WTC11 (cell line): ENCODE results near the gene RPS5.

Experiments
- CREB1 ChIP-seq: sonication (generic); formaldehyde crosslinking; IDR thresholded peaks from 2 replicates; pipeline ENCODE4 v1.8.0; 2023; ENCODE audit warnings: mild to moderate bottlenecking, missing genetic modification reagents
- CTCF ChIP-seq: fragments of 200-600 bp; IDR thresholded peaks from 2 replicates; pipeline ENCODE4 v1.8.0; 2022; ENCODE audit warnings: antibody characterized with exemption
- FOXJ3 ChIP-seq: sonication (generic); formaldehyde crosslinking; IDR thresholded peaks from 2 replicates; pipeline ENCODE4 v1.9.0; 2021; ENCODE audit warnings: missing genetic modification reagents, mild to moderate bottlenecking, borderline replicate concordance
- HMGA2 ChIP-seq: fragments of 250-450 bp; sonication (Bioruptor Pico); IDR thresholded peaks from 2 replicates; pipeline ENCODE4 v1.4.0; 2021; ENCODE audit warnings: mild to moderate bottlenecking, moderate library complexity
- IRF2 ChIP-seq: sonication (generic); formaldehyde crosslinking; IDR thresholded peaks from 2 replicates; pipeline ENCODE4 v1.8.0; 2022; ENCODE audit warnings: low read depth, missing genetic modification reagents, borderline replicate concordance
- RELA ChIP-seq: sonication (generic); formaldehyde crosslinking; IDR thresholded peaks from 2 replicates; pipeline ENCODE4 v1.8.1; 2022; ENCODE audit warnings: missing genetic modification reagents, mild to moderate bottlenecking, borderline replicate concordance
- RORB ChIP-seq: fragments of 250-450 bp; sonication (Bioruptor Pico); IDR thresholded peaks from 2 replicates; pipeline ENCODE4 v1.9.0; 2021; ENCODE audit warnings: mild to moderate bottlenecking
- SMAD4 ChIP-seq: sonication (generic); formaldehyde crosslinking; IDR thresholded peaks from 2 replicates; pipeline ENCODE4 v1.8.0; 2022; ENCODE audit warnings: mild to moderate bottlenecking, missing genetic modification reagents
- SP1 ChIP-seq: sonication (generic); formaldehyde crosslinking; conservative IDR thresholded peaks from 2 replicates; pipeline ENCODE4 v1.8.1; 2022; ENCODE audit warnings: missing genetic modification reagents
- TCF7 ChIP-seq: sonication (generic); formaldehyde crosslinking; IDR thresholded peaks from 2 replicates; pipeline ENCODE4 v1.8.0; 2022; ENCODE audit warnings: mild to moderate bottlenecking, low read depth, missing genetic modification reagents, moderate library complexity
- ZNF232 ChIP-seq: sonication (generic); formaldehyde crosslinking; IDR thresholded peaks from 2 replicates; pipeline ENCODE4 v1.8.0; 2022; ENCODE audit warnings: mild to moderate bottlenecking, missing genetic modification reagents
- ZSCAN18 ChIP-seq: fragments of 250-450 bp; sonication (Bioruptor Pico); IDR thresholded peaks from 2 replicates; pipeline ENCODE4 v2.1.2; 2022; ENCODE audit warnings: mild to moderate bottlenecking, moderate library complexity
- TF ChIP-seq, protein P1 (sequence below): sonication (generic); formaldehyde crosslinking; IDR thresholded peaks from 2 replicates; pipeline ENCODE4 v1.8.1; 2023; ENCODE audit warnings: mild to moderate bottlenecking, missing genetic modification reagents, moderate library complexity
- TF ChIP-seq, protein P2 (sequence below): sonication (generic); formaldehyde crosslinking; IDR thresholded peaks from 2 replicates; pipeline ENCODE4 v1.8.1; 2023; ENCODE audit warnings: mild to moderate bottlenecking, missing genetic modification reagents

- no peak for TF ChIP-seq RELA
- TF ChIP-seq CTCF: no peak
- TF ChIP-seq SP1 (CRISPR knock-in tag): no peak
- TF ChIP-seq, protein P1, sequence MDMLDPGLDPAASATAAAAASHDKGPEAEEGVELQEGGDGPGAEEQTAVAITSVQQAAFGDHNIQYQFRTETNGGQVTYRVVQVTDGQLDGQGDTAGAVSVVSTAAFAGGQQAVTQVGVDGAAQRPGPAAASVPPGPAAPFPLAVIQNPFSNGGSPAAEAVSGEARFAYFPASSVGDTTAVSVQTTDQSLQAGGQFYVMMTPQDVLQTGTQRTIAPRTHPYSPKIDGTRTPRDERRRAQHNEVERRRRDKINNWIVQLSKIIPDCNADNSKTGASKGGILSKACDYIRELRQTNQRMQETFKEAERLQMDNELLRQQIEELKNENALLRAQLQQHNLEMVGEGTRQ (CRISPR knock-in tag): no peak
- TF ChIP-seq ZNF232 (CRISPR knock-in tag): peak; percentile 65; the same call in 1 of the 2 replicates
- no peak for TF ChIP-seq ZSCAN18 (CRISPR knock-in tag)
- TF ChIP-seq, protein P2, sequence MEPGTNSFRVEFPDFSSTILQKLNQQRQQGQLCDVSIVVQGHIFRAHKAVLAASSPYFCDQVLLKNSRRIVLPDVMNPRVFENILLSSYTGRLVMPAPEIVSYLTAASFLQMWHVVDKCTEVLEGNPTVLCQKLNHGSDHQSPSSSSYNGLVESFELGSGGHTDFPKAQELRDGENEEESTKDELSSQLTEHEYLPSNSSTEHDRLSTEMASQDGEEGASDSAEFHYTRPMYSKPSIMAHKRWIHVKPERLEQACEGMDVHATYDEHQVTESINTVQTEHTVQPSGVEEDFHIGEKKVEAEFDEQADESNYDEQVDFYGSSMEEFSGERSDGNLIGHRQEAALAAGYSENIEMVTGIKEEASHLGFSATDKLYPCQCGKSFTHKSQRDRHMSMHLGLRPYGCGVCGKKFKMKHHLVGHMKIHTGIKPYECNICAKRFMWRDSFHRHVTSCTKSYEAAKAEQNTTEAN (CRISPR knock-in tag): no peak
- no peak for TF ChIP-seq CREB1 (CRISPR knock-in tag)
- no peak for TF ChIP-seq FOXJ3 (CRISPR knock-in tag)
- no peak for TF ChIP-seq IRF2 (CRISPR knock-in tag)
- TF ChIP-seq TCF7 (CRISPR knock-in tag): no peak
- TF ChIP-seq SMAD4 (CRISPR knock-in tag): no peak
- TF ChIP-seq HMGA2 (CRISPR knock-in tag): no peak
- no peak for TF ChIP-seq RORB (CRISPR knock-in tag)
Measured at GRCh38 chr19:58385891-58386575, 1.0 kb upstream of the RPS5 start.
